Hematopoietic multipotent progenitor cell treated with erythropoietin and hydrocortisone succinate and interleukin-3 and kit ligand, for 8 days (in vitro differentiated cells): ENCODE measurements around the gene GRIFIN.
"Not testable (repeated sequence)": the region's sequence is repeated elsewhere in the genome, so short reads cannot be mapped to it uniquely, and the experiment has no call there.

Experiments used
- DNase-seq: peaks from one replicate; pipeline ENCODE4 v3.0.0-alpha.2; 2015

The GRIFIN gene

GRCh38 chr7:2477447-2478398, 1.5 kb upstream of the GRIFIN start:
- peak; percentile 49 for DNase-seq

GRCh38 chr7:2476776-2477446, 713 bp upstream of the GRIFIN start:
- no peak for DNase-seq

- no peak for DNase-seq
Observed at GRCh38 chr7:2475678-2476015, 551 bp downstream of the GRIFIN start.

- no peak for DNase-seq
Observed at GRCh38 chr7:2474813-2475677, 1.2 kb downstream of the GRIFIN start.

- no peak for DNase-seq
Observed at GRCh38 chr7:2474224-2474623, 2.0 kb downstream of the GRIFIN start.

- DNase-seq: no peak
Observed at GRCh38 chr7:2473496-2474180, 2.6 kb downstream of the GRIFIN start.

- DNase-seq: no peak
Observed at GRCh38 chr7:2472739-2473138, 3.5 kb downstream of the GRIFIN start.

GRCh38 chr7:2471396-2471795, 4.8 kb downstream of the GRIFIN start:
- DNase-seq: no peak

- DNase-seq: no peak
Observed at GRCh38 chr7:2471022-2471329, 5.2 kb downstream of the GRIFIN start.

- DNase-seq: no peak
Observed at GRCh38 chr7:2470204-2471021, 5.8 kb downstream of the GRIFIN start.

GRCh38 chr7:2469460-2470203, 6.6 kb downstream of the GRIFIN start:
- not testable (repeated sequence) for DNase-seq

GRCh38 chr7:2468227-2468626, 8.0 kb downstream of the GRIFIN start:
- DNase-seq: no peak

- DNase-seq: no peak
Observed at GRCh38 chr7:2466675-2467074, 9.5 kb downstream of the GRIFIN start.

- no peak for DNase-seq
Observed at GRCh38 chr7:2465928-2466327, 10.3 kb downstream of the GRIFIN start.

GRCh38 chr7:2462731-2463130, 13.5 kb downstream of the GRIFIN start:
- no peak for DNase-seq

- DNase-seq: no peak
Observed at GRCh38 chr7:2461268-2462026, 14.8 kb downstream of the GRIFIN start.

GRCh38 chr7:2460641-2461040, 15.6 kb downstream of the GRIFIN start:
- DNase-seq: no peak

GRCh38 chr7:2460188-2460587, 16.0 kb downstream of the GRIFIN start:
- DNase-seq: no peak

- DNase-seq: no peak
Observed at GRCh38 chr7:2459674-2460073, 16.5 kb downstream of the GRIFIN start.

- not testable (repeated sequence) for DNase-seq
Observed at GRCh38 chr7:2453849-2454248, 22.3 kb downstream of the GRIFIN start.
